GM12864 (cell line): Measurements from ENCODE around the gene FBP1.
"Not testable (repeated sequence)": the region's sequence is repeated elsewhere in the genome, so short reads cannot be mapped to it uniquely, and the experiment has no call there.

Experiments used
- DNase-seq: peaks from one replicate; pipeline ENCODE4 v3.0.0-alpha.2; 2011; ENCODE audit warnings: low read depth
- H3K4me3 ChIP-seq: 2 replicates; pipeline ENCODE4 v1.5.1; 2011; ENCODE audit warnings: mild to moderate bottlenecking, low read depth, low read length, control low read depth
- TF ChIP-seq, protein P1 (sequence below): IDR thresholded peaks from 2 replicates; pipeline ENCODE4 v1.5.1; 2011; ENCODE audit warnings: low read depth, mild to moderate bottlenecking, moderate library complexity, low read length, control low read depth, inconsistent platforms; ENCODE audit errors: missing control alignments

FBP1 gene

GRCh38 chr9:94599102-94599501 is 40.2 kb downstream of the FBP1 start:
- H3K4me3 ChIP-seq = no peak overlapping the region
- TF ChIP-seq, protein P1, sequence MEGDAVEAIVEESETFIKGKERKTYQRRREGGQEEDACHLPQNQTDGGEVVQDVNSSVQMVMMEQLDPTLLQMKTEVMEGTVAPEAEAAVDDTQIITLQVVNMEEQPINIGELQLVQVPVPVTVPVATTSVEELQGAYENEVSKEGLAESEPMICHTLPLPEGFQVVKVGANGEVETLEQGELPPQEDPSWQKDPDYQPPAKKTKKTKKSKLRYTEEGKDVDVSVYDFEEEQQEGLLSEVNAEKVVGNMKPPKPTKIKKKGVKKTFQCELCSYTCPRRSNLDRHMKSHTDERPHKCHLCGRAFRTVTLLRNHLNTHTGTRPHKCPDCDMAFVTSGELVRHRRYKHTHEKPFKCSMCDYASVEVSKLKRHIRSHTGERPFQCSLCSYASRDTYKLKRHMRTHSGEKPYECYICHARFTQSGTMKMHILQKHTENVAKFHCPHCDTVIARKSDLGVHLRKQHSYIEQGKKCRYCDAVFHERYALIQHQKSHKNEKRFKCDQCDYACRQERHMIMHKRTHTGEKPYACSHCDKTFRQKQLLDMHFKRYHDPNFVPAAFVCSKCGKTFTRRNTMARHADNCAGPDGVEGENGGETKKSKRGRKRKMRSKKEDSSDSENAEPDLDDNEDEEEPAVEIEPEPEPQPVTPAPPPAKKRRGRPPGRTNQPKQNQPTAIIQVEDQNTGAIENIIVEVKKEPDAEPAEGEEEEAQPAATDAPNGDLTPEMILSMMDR = no peak
- no peak for DNase-seq

GRCh38 chr9:94593459-94594345 is 45.6 kb downstream of the FBP1 start, which contains the start of gene FBP2:
Gene FBP2, minus strand, starts transcription at chr9:94593824. Its CDS starts 98 bp downstream, at chr9:94593726.
- no peak for DNase-seq
- TF ChIP-seq, protein P1 = no peak
- no peak within 1 kb of the TSS for H3K4me3 ChIP-seq

GRCh38 chr9:94592683-94593082 is 46.6 kb downstream of the FBP1 start:
- DNase-seq, H3K4me3 ChIP-seq: not testable (repeated sequence)

DNA sequence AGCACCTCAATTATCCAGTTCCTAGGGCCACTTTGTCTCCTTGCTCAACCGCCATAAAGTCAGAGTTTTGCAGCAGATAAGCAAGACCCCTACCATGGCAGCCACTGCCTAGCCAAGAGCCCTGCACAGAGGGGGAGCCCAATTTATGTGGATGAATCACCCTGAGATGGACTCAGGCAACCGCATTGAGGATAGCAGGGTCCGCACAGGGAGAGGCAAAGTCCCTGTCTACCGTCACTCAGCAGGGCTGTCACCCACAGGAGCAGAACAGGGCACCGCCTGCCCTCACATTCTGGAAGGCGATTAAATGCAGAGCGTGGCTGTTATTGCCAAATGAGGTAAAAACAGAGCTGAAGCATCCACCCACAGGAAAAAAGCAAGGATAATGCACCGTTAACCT is 47.4 kb downstream of the FBP1 start:
- TF ChIP-seq, protein P1 = no peak
- DNase-seq = no peak
- H3K4me3 ChIP-seq = no peak overlapping the region

DNA sequence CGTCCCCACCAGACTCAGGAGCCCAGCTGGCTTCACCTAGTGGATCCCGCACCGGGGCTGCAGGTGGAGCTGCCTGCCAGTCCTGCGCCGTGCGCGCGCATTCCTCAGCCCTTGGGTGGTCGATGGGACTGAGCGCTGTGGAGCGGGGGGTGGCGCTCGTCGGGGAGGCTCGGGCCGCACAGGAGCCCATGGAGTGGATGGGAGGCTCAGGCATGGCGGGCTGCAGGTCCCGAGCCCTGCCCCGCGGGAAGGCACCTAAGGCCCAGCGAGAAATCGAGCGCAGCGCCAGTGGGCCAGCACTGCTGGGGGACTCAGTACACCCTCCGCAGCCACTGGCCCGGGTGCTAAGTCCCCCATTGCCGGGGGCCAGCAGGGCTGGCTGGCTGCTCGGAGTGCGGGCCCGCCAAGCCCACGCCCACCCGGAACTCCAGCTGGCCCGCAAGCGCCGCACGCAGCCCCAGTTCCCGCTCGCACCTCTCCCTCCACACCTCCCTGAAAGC is 48.2 kb downstream of the FBP1 start:
- not testable (repeated sequence) for DNase-seq, H3K4me3 ChIP-seq

DNA sequence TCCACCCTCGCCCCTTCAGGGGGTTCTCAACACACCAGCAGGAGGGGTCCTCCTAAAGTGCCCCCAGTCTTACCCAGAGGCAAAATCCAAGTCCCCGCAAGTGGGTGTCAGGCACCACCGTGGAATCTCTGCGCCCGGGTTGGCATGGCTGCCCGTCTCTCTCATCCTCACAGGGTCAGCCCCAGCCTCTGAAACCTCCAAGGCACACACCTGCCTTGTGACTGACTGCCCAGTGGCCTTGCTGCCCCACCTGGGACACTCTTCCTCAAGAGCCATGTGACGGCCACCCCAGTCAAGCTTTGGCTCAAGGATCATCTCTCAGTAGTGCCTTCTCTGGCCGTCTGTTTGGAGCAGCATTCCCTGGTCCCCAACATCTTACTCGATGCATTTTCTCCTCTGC is 50.6 kb downstream of the FBP1 start:
- TF ChIP-seq, protein P1 = no peak
- H3K4me3 ChIP-seq = no peak overlapping the region
- no peak for DNase-seq

DNA sequence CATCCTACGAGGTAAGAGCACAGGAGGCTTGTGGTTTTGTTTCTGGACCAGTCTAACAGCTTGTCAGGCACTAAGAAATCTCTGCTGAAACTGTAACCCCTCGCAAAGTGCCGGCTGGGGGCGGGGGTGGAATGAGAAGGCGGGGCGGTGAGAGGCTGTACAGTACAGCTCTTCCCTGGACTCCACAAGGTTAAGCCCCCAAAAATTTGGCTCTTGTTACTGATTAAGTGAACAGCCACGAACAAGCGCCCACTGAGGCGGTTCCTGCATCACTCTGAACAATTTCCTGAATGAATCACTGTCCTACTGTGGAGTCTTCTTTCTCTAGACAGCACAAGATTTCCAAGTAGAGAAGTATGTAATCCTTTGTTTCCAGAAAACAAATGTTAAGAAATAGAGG is 52.5 kb downstream of the FBP1 start:
- H3K4me3 ChIP-seq = no peak overlapping the region
- TF ChIP-seq, protein P1 = no peak
- no peak for DNase-seq

DNA sequence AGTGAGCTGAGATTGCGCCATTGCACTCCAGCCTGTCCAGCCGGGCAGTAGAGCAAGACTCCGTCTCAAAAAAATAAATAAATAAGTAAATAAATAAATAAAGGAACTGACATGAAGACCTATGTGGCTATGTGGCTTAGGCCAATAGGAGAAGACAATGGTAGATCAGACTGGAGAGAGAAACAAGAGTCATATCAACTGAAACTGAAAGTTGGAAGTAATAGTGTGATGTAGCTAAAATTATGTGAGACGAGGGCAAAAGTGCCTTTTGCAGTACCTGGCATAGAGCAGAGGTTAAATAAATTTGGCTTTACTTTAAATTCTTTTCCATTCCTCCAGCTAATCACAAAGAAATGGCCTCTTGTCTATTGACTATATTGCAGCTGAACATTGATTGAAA is 53.0 kb downstream of the FBP1 start:
- TF ChIP-seq, protein P1 = no peak
- no peak for DNase-seq
- H3K4me3 ChIP-seq = no peak overlapping the region
